ENCODE data around the gene GPSM1. TPM values are rescaled to one million over a fixed set of nuclear protein-coding genes. Genes with fewer than 3 reads are reported as not detected.

GPSM1 gene
- total RNA-seq, 1 donor: 39.1 TPM

- Histone ChIP-seq H3K79me2 (ENCODE audit: insufficient read depth, low read length) (no peaks in the 10 kb centered on the region), H3K27ac (ENCODE audit: low read depth, low read length) (no peak overlapping the region), H3K4me3 (ENCODE audit: insufficient read depth, low read length) (no peak overlapping the region), H3K4me1 (ENCODE audit: insufficient read depth, low read length) (peaks cover 4% of the 10 kb centered on the region), H3K4me2 (ENCODE audit: insufficient read depth, low read length) (no peak overlapping the region), H4K20me1 (ENCODE audit: insufficient read depth, low read length) (peaks cover 42% of the 10 kb centered on the region), H3K9me3 (ENCODE audit: low read depth, low read length) (no peaks in the 10 kb centered on the region), H2AFZ (ENCODE audit: low read length) (no peak overlapping the region), H3K27me3 (ENCODE audit: insufficient read depth, low read length) (no peaks in the 10 kb centered on the region), H3K36me3 (ENCODE audit: insufficient read depth, low read length) (peaks cover 28% of the 10 kb centered on the region)
- TF ChIP-seq CTCF (IDR thresholded peaks at IDR 0.05; ENCODE audit: extremely low read depth, low read depth, low read length): no peak
- no peak for DNase-seq (ENCODE audit: insufficient read length, low spot score, missing footprints)
Measured at GRCh38 chr9:136352682-136353081, 25.3 kb downstream of the GPSM1 start.

DNA sequence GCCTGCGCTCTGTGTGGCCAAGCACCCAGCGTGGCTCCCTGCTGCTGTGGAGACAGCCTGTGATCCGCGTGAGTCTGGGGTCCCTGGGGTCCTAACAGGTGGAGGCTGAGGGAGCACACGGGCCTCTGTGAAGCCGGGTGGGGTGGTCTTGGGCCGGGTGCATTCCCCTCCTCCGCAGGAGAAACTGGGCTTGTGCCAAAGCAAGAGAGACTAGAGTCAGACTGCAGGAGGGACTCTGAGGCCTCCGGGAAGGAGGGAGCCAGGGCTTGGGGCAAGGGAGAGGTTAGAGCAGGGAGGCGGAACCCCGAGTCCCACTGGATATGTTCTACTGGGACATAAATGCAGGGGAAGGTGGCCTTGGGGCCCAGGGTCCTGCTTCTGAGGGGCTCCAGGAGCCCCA, 25.7 kb downstream of the GPSM1 start:
- DNase-seq (ENCODE audit: insufficient read length, low spot score, missing footprints): no peak
- no peak overlapping the region for H2AFZ ChIP-seq (ENCODE audit: low read length)
- peaks cover 3% of the 10 kb centered on the region for H3K4me1 ChIP-seq (ENCODE audit: insufficient read depth, low read length)
- no peak overlapping the region for H3K27ac ChIP-seq (ENCODE audit: low read depth, low read length)
- H4K20me1 ChIP-seq (ENCODE audit: insufficient read depth, low read length): peaks cover 40% of the 10 kb centered on the region
- peaks cover 30% of the 10 kb centered on the region for H3K36me3 ChIP-seq (ENCODE audit: insufficient read depth, low read length)
- H3K27me3 ChIP-seq (ENCODE audit: insufficient read depth, low read length): no peaks in the 10 kb centered on the region
- no peak overlapping the region for H3K4me2 ChIP-seq (ENCODE audit: insufficient read depth, low read length)
- TF ChIP-seq CTCF (IDR thresholded peaks at IDR 0.05; ENCODE audit: extremely low read depth, low read depth, low read length): no peak
- no peak overlapping the region for H3K4me3 ChIP-seq (ENCODE audit: insufficient read depth, low read length)
- no peaks in the 10 kb centered on the region for H3K79me2 ChIP-seq (ENCODE audit: insufficient read depth, low read length)
- no peaks in the 10 kb centered on the region for H3K9me3 ChIP-seq (ENCODE audit: low read depth, low read length)

DNA sequence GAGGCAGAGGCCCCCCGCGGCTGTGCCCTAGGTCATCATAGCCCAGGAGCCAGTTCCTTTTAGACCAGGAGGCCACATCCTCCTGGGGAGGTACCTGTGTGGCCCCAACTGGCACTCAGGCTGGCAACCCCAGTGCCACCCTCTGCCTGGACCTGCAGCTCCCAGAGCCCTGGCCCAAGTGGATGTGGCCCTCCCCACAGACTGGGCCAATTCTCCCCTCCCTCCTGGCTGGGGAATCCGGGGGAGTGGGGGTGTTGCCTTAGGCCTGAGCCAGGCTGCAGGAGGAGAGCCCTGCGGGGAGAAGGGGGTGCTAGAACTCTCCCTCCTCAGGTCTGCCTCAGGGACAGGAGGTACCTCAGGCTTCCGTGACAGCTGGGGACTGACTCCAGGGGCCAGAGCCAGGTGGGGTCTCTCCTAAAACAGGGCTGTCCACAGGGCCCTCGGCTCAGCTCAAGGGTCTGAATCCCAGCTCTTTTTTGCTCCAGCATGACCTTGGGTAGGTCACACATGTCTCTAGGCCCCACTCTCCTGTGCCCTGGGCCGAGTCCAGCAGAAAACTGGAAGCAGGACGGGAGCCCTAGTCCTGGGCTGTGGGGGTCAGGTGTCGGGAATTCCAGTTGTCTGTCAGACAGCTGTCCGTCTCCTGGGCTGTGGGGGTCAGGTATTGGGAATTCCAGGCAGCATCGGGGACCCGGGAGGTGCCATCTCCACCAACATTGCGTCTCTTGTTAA, 26.6 kb downstream of the GPSM1 start:
- Histone ChIP-seq H3K36me3 (ENCODE audit: insufficient read depth, low read length) (peaks cover 30% of the 10 kb centered on the region), H3K27ac (ENCODE audit: low read depth, low read length) (no peak overlapping the region)

More for the DNA sequence above, 26.6 kb downstream of the GPSM1 start:
- Histone ChIP-seq H2AFZ (ENCODE audit: low read length) (no peak overlapping the region), H3K9me3 (ENCODE audit: low read depth, low read length) (no peaks in the 10 kb centered on the region), H3K79me2 (ENCODE audit: insufficient read depth, low read length) (no peaks in the 10 kb centered on the region), H4K20me1 (ENCODE audit: insufficient read depth, low read length) (peaks cover 35% of the 10 kb centered on the region), H3K27me3 (ENCODE audit: insufficient read depth, low read length) (no peaks in the 10 kb centered on the region), H3K4me3 (ENCODE audit: insufficient read depth, low read length) (no peak overlapping the region), H3K4me1 (ENCODE audit: insufficient read depth, low read length) (peaks cover 3% of the 10 kb centered on the region), H3K4me2 (ENCODE audit: insufficient read depth, low read length) (no peak overlapping the region)
- DNase-seq (ENCODE audit: insufficient read length, low spot score, missing footprints): no peak
- no peak for TF ChIP-seq CTCF (IDR thresholded peaks at IDR 0.05; ENCODE audit: extremely low read depth, low read depth, low read length)
